SU-DHL-6 (cell line): ENCODE results near the gene AKIRIN1.

Source experiments
- H2AFZ ChIP-seq: fragments of 200-600 bp; sonication (generic); 2 replicates; pipeline ENCODE4 v1.6.1; 2014; ENCODE audit warnings: low read depth, mild to moderate bottlenecking, moderate library complexity, mixed read lengths, antibody characterized with exemption, low read length; ENCODE audit not compliant: severe bottlenecking
- H3F3A ChIP-seq: fragments of 200-600 bp; shearing (Covaris generic); 2 replicates; pipeline ENCODE4 v1.6.0; 2016; ENCODE audit warnings: antibody characterized with exemption, mild to moderate bottlenecking; ENCODE audit not compliant: insufficient read depth
- H3K27ac ChIP-seq: fragments of 200-600 bp; sonication (generic); 2 replicates; pipeline ENCODE4 v1.5.1; 2016; ENCODE audit warnings: low read depth, mild to moderate bottlenecking, low read length, moderate library complexity, mixed read lengths
- H3K27me3 ChIP-seq: fragments of 200-600 bp; sonication (generic), shearing (Covaris generic); 2 replicates; pipeline ENCODE4 v1.6.0; 2014; ENCODE audit warnings: mild to moderate bottlenecking, low read length
- H3K36me3 ChIP-seq: fragments of 200-600 bp; sonication (generic); 2 replicates; pipeline ENCODE4 v1.6.1; 2014; ENCODE audit warnings: mild to moderate bottlenecking, low read length, mixed read lengths
- H3K4me2 ChIP-seq: fragments of 300-600, 200-600 bp; shearing (Covaris generic), sonication (generic); 2 replicates; pipeline ENCODE4 v1.6.0; 2014; ENCODE audit warnings: low read length, low read depth, mild to moderate bottlenecking; ENCODE audit not compliant: poor library complexity, severe bottlenecking
- H3K4me3 ChIP-seq: fragments of 200-600 bp; sonication (generic); 2 replicates; pipeline ENCODE4 v1.5.1; 2014; ENCODE audit warnings: antibody characterized with exemption, low read length, mild to moderate bottlenecking, mixed read lengths; ENCODE audit not compliant: insufficient read depth, poor library complexity, severe bottlenecking
- H3K79me2 ChIP-seq: fragments of 200-600 bp; sonication (generic); 2 replicates; pipeline ENCODE4 v1.6.1; 2014; ENCODE audit warnings: mild to moderate bottlenecking, low read length, moderate library complexity; ENCODE audit not compliant: insufficient read depth
- H3K9ac ChIP-seq: fragments of 200-600 bp; sonication (generic); 2 replicates; pipeline ENCODE4 v1.7.0; 2014; ENCODE audit warnings: mild to moderate bottlenecking, low read length
- H3K9me2 ChIP-seq: fragments of 200-600 bp; sonication (generic); replicated peaks from 2 replicates; pipeline ENCODE4 v1.6.1; 2014; ENCODE audit warnings: low read length; ENCODE audit not compliant: insufficient read depth
- H3K9me3 ChIP-seq: fragments of 200-600 bp; sonication (generic); 2 replicates; pipeline ENCODE4 v1.6.1; 2014; ENCODE audit warnings: low read length, mixed read lengths; ENCODE audit not compliant: insufficient read depth
- H4K20me1 ChIP-seq: fragments of 200-600 bp; sonication (generic); 2 replicates; pipeline ENCODE4 v1.6.1; 2014; ENCODE audit warnings: low read depth, mild to moderate bottlenecking, antibody characterized with exemption, low read length, moderate library complexity, mixed read lengths
- CTCF ChIP-seq: fragments of 200-600 bp; sonication (generic); IDR thresholded peaks from one replicate; pipeline ENCODE4 v1.5.1; 2017; ENCODE audit warnings: antibody characterized with exemption, mild to moderate bottlenecking, low read length, moderate library complexity; ENCODE audit not compliant: insufficient read depth, poor library complexity, severe bottlenecking
- EZH2phosphoT487 ChIP-seq: fragments of 200-600 bp; sonication (generic), shearing (Covaris generic); conservative IDR thresholded peaks from 2 replicates; pipeline ENCODE4 v1.6.1; 2018; ENCODE audit warnings: mild to moderate bottlenecking, antibody characterized with exemption, low read length, moderate library complexity, mixed read lengths

Gene AKIRIN1

GRCh38 chr1:39045231-39045630 lies 54.2 kb downstream of the AKIRIN1 start:
- no peak overlapping the region for H3K4me2 ChIP-seq
- no peak overlapping the region for H3K4me3 ChIP-seq
- H3K36me3 ChIP-seq, result peaks cover 2% of the 10 kb centered on the region; the same call in 1 of the 2 replicates
- no peak overlapping the region for H2AFZ ChIP-seq
- H3K9me2 ChIP-seq, result no peaks in the 10 kb centered on the region
- H3K9ac ChIP-seq, result no peak overlapping the region
- no peaks in the 10 kb centered on the region for H3K27me3 ChIP-seq
- no peaks in the 10 kb centered on the region for H3K79me2 ChIP-seq
- H3K9me3 ChIP-seq, result no peaks in the 10 kb centered on the region
- no peaks in the 10 kb centered on the region for H4K20me1 ChIP-seq
- no peaks in the 10 kb centered on the region; the same call in 1 of the 2 replicates for H3F3A ChIP-seq
- H3K27ac ChIP-seq, result no peak overlapping the region
- TF ChIP-seq CTCF, result no peak

- no peak overlapping the region for H2AFZ ChIP-seq
- no peaks in the 10 kb centered on the region for H3K36me3 ChIP-seq
- no peak overlapping the region for H3K27ac ChIP-seq
- no peaks in the 10 kb centered on the region for H3K9me2 ChIP-seq
- no peaks in the 10 kb centered on the region for H4K20me1 ChIP-seq
- H3K27me3 ChIP-seq, result no peaks in the 10 kb centered on the region
- no peaks in the 10 kb centered on the region; the same call in 1 of the 2 replicates for H3F3A ChIP-seq
- no peak overlapping the region for H3K4me3 ChIP-seq
- TF ChIP-seq CTCF (no peak), EZH2phosphoT487 (no peak)
- no peaks in the 10 kb centered on the region for H3K79me2 ChIP-seq
- H3K4me2 ChIP-seq, result no peak overlapping the region
- no peaks in the 10 kb centered on the region for H3K9me3 ChIP-seq
- H3K9ac ChIP-seq, result no peak overlapping the region
Observed at GRCh38 chr1:39046613-39047210, 55.6 kb downstream of the AKIRIN1 start.

GRCh38 chr1:39047374-39048229 lies 56.5 kb downstream of the AKIRIN1 start:
- Histone ChIP-seq H3K9ac (no peak overlapping the region), H3K27me3 (no peaks in the 10 kb centered on the region), H3K9me2 (no peaks in the 10 kb centered on the region), H3K27ac (no peak overlapping the region), H2AFZ (no peak overlapping the region), H3K36me3 (no peaks in the 10 kb centered on the region), H3K79me2 (no peaks in the 10 kb centered on the region), H3K4me2 (no peak overlapping the region), H3K4me3 (no peak overlapping the region), H3F3A (no peaks in the 10 kb centered on the region; the same call in 1 of the 2 replicates), H4K20me1 (no peaks in the 10 kb centered on the region), H3K9me3 (no peaks in the 10 kb centered on the region)
- TF ChIP-seq CTCF, result no peak
- TF ChIP-seq EZH2phosphoT487, result no peak
